HepG2 (cell line): ENCODE results near the gene TENM3. TPM values are rescaled to one million over a fixed set of nuclear protein-coding genes. Genes with fewer than 3 reads are reported as not detected.
"Not testable (repeated sequence)": the region's sequence is repeated elsewhere in the genome, so short reads cannot be mapped to it uniquely, and the experiment has no call there.

Experiments
- ATAC-seq: fragments of 200-7000 bp; cut with Tn5 transposase; 3 replicates; pipeline ENCODE4 v1.9.1; 2020; ENCODE audit warnings: mild to moderate bottlenecking, moderate library complexity
- BruUV-seq: library from RNA; stranded (reverse); fragments of 400-500 nt; replicated peaks from 2 replicates; lab custom pipeline; 2021; lab: Mats Ljungman, UMichigan
- CTCF ChIA-PET: fragments of 300-600 bp; formaldehyde crosslinking; extraction: SDS; loops from one replicate; lab custom pipeline; 2021; ENCODE audit warnings: low total read pairs, inconsistent platforms, low intra/inter-chr PET ratio; lab: Yijun Ruan, JAX
- POLR2A ChIA-PET: fragments of 350-600 bp; sonication (Branson Sonifier 250); formaldehyde crosslinking; loops from one replicate; lab custom pipeline; 2020; ENCODE audit warnings: antibody characterized with exemption, inconsistent platforms; lab: Yijun Ruan, JAX
- DNase-seq: peaks from one replicate; pipeline ENCODE4 v3.0.0-alpha.2; 2015; ENCODE audit warnings: low spot score
- FAIRE-seq: peaks from 3 replicates; lab custom pipeline; 2011; peaks lifted over from hg19 to GRCh38; lab: Jason Lieb, UNC
- H2AFZ ChIP-seq: one replicate; pipeline ENCODE4 v1.6.1; 2011; ENCODE audit warnings: low read length, inconsistent platforms
- H3K27ac ChIP-seq: fragments of 300-600 bp; 3 replicates; pipeline ENCODE4 v1.8.0; 2011; ENCODE audit warnings: mixed run types, mild to moderate bottlenecking, mixed read lengths, low read length, inconsistent platforms; ENCODE audit not compliant: insufficient read depth; ENCODE audit errors: extremely low read length
- H3K27me3 ChIP-seq, 2 experiments: fragments of 200-600 bp in 1 of 2; 2 replicates in 1 of 2; 3 replicates in 1 of 2; pipeline versions ENCODE4 v1.6.0 to v1.8.0; 2011; ENCODE audit warnings: low read length in 2 of 2, mild to moderate bottlenecking in 2 of 2, moderate library complexity in 2 of 2, inconsistent platforms in 1 of 2; ENCODE audit not compliant: insufficient read depth in 2 of 2, control insufficient read depth in 1 of 2
- H3K36me3 ChIP-seq, 2 experiments: fragments of 200-600 bp in 1 of 2; replicated peaks in 1 of 2; 2 replicates in 1 of 2; 3 replicates in 1 of 2; pipeline versions ENCODE4 v1.5.1 to v1.8.0; 2011; ENCODE audit warnings: low read length in 2 of 2, inconsistent platforms in 1 of 2; ENCODE audit not compliant: insufficient read depth in 2 of 2, control insufficient read depth in 1 of 2
- H3K4me1 ChIP-seq: 2 replicates; pipeline ENCODE4 v1.5.1; 2012; ENCODE audit warnings: low read length, inconsistent platforms; ENCODE audit not compliant: insufficient read depth
- H3K4me2 ChIP-seq: 2 replicates; pipeline ENCODE4 v1.6.0; 2011; ENCODE audit warnings: low read depth, low read length, inconsistent platforms
- H3K4me3 ChIP-seq, 3 experiments: fragments of 200-600 bp in 1 of 3; sonication (generic), shearing (Covaris generic) in 1 of 3; replicated peaks in 1 of 3; 2 replicates each; pipeline ENCODE4 v1.5.1; 2011 to 2016; ENCODE audit warnings: low read length in 3 of 3, inconsistent platforms in 2 of 3, low read depth in 2 of 3, mild to moderate bottlenecking in 2 of 3, control low read depth in 1 of 3, mixed read lengths in 1 of 3; ENCODE audit not compliant: insufficient read depth in 1 of 3
- H3K79me2 ChIP-seq: one replicate; pipeline ENCODE4 v1.6.1; 2011; ENCODE audit warnings: low read length, inconsistent platforms; ENCODE audit not compliant: insufficient read depth
- H3K9ac ChIP-seq: 2 replicates; pipeline ENCODE4 v1.6.0; 2011; ENCODE audit warnings: mild to moderate bottlenecking, low read depth, low read length, inconsistent platforms; ENCODE audit not compliant: insufficient read depth
- H3K9me3 ChIP-seq: 2 replicates; pipeline ENCODE4 v1.5.1; 2012; ENCODE audit warnings: mild to moderate bottlenecking, low read length
- H4K20me1 ChIP-seq: 2 replicates; pipeline ENCODE4 v1.6.0; 2011; ENCODE audit warnings: inconsistent platforms, mild to moderate bottlenecking, low read length, moderate library complexity; ENCODE audit not compliant: insufficient read depth
- ARID5B ChIP-seq: IDR thresholded peaks from 2 replicates; pipeline ENCODE4 v1.4.0; 2020; ENCODE audit warnings: mild to moderate bottlenecking, missing genetic modification reagents
- CBX2 ChIP-seq, 2 experiments: fragments of 200-600 bp in 1 of 2; sonication (generic); formaldehyde crosslinking in 1 of 2; IDR thresholded peaks; 2 replicates each; pipeline versions ENCODE4 v1.7.0 to v1.8.1; 2018 to 2022; ENCODE audit warnings: low read depth in 2 of 2, low read length in 1 of 2, mild to moderate bottlenecking in 1 of 2, missing genetic modification reagents in 1 of 2
- FOXP1 ChIP-seq, 2 experiments: fragments of 450-650 bp in 1 of 2; IDR thresholded peaks; 2 replicates each; pipeline ENCODE4 v1.6.1; 2017 to 2018; ENCODE audit warnings: antibody characterized with exemption in 1 of 2
- LCORL ChIP-seq, 2 experiments: fragments of 450-650 bp in 1 of 2; sonication (generic) in 1 of 2; formaldehyde crosslinking in 1 of 2; IDR thresholded peaks; 2 replicates each; pipeline versions ENCODE4 v1.5.0 to v1.6.1; 2017 to 2020; ENCODE audit warnings: antibody characterized with exemption in 1 of 2, missing genetic modification reagents in 1 of 2
- NCOR1 ChIP-seq: fragments of 200-600 bp; sonication (generic); IDR thresholded peaks from 2 replicates; pipeline ENCODE4 v1.7.0; 2017; ENCODE audit warnings: antibody characterized with exemption, low read length, borderline replicate concordance
- NFYC ChIP-seq: IDR thresholded peaks from 2 replicates; pipeline ENCODE4 v1.6.1; 2016; ENCODE audit warnings: missing genetic modification reagents, missing compliant biosample characterization
- SIX4 ChIP-seq: sonication (generic); formaldehyde crosslinking; IDR thresholded peaks from 2 replicates; pipeline ENCODE4 v1.4.0; 2020; ENCODE audit warnings: missing genetic modification reagents
- SRF ChIP-seq: IDR thresholded peaks from 2 replicates; pipeline ENCODE4 v1.6.1; 2011; ENCODE audit warnings: mild to moderate bottlenecking, low read depth, low read length, moderate library complexity
- ZNF235 ChIP-seq: sonication (generic); formaldehyde crosslinking; IDR thresholded peaks from 2 replicates; pipeline ENCODE4 v1.8.1; 2023; ENCODE audit warnings: mild to moderate bottlenecking, missing genetic modification reagents, borderline replicate concordance
- ZNF841 ChIP-seq: sonication (generic); formaldehyde crosslinking; IDR thresholded peaks from 2 replicates; pipeline ENCODE4 v1.8.1; 2023; ENCODE audit warnings: missing genetic modification reagents, borderline replicate concordance
- WGBS: methylation state at CpG from one replicate; pipeline ENCODE4 v1.1.6; 2017; ENCODE audit warnings: low lambda C conversion rate; 5-methylcytosine and 5-hydroxymethylcytosine counted together
- in situ Hi-C: cut with HindIII; loops from 2 replicates; pipeline ENCODE4 v1.10.0; 2017; ENCODE audit warnings: low pct_unique_long_range_greater_than_20kb; ENCODE audit not compliant: extremely low pct_ligation_motif_present
- intact Hi-C: fragments of 100-400 bp; cut with micrococcal nuclease; formaldehyde crosslinking; loops from one replicate; pipeline ENCODE4 v1.10.0; 2022; ENCODE audit not compliant: unreplicated experiment
- polyA plus RNA-seq, 8 experiments: library from polyadenylated mRNA; depleted of rRNA in 3 of 8; stranded (reverse) in 7 of 8; unstranded in 1 of 8; fragments of >200 nt; fragmentation: Illumina TruSeq in 4 of 8; extraction: Trizol in 4 of 8; gene quantifications; 2 replicates each; pipeline versions ENCODE4 v1.2.1 to v1.2.3, GENCODE V29; 2011 to 2016; ENCODE audit warnings: low read depth in 4 of 8, missing spikeins in 1 of 8, mixed read lengths in 1 of 8; ENCODE audit not compliant: insufficient read depth in 1 of 8
- total RNA-seq, 5 experiments: library from RNA; depleted of rRNA; stranded (reverse); fragments of >200 nt; fragmentation: Illumina TruSeq; extraction: Trizol; gene quantifications; 2 replicates each; pipeline ENCODE4 v1.2.3, GENCODE V29; 2016; ENCODE audit warnings: low read depth in 1 of 5

The TENM3 gene
- total and polyA plus RNA-seq, 2 of the 13 experiments (the other 11 are each of a cell fraction or from before 2014, with no cell fraction given), result 0.04 TPM; not detected in 1

GRCh38 chr4:182810103-182810615, 567.0 kb downstream of the TENM3 start (continued):
- TF ChIP-seq LCORL (IDR thresholded peaks at IDR 0.05) (0 out of 2 replicates have a peak, but pooled peaks have one; percentile 47), LCORL (CRISPR knock-in tag; IDR thresholded peaks at IDR 0.05) (no peak), ARID5B (CRISPR knock-in tag) (no peak), FOXP1 (IDR thresholded peaks at IDR 0.05) (peak; percentile 11; the same call in 1 of the 2 replicates), FOXP1 (CRISPR knock-in tag; IDR thresholded peaks at IDR 0.05) (no peak)

DNA sequence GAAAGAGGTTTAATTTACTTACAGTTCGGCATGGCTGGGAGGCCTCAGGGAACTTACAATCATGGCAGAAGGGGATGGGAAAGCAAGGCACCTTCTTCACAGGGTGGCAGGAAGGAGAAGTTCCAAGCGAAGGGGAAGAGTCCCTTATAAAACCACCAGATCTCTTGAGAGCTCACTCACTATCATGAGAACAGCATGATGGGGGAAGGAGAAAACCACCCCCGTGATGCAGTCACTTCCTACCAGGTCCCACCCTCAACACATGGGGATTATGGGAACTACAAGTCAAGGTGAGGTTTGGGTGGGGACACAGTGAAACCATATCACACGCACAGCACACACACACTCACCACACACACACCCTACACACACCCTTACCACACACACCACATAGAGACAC, 569.7 kb downstream of the TENM3 start:
- in situ Hi-C loops (loop anchor here (25.0 kb wide), 1 partner anchor 1251 kb away; no protein-coding TSS in a partner anchor), intact Hi-C loops (no loop called here)
- ChIA-PET POLR2A (no interaction called here), CTCF (no interaction called here)
- no peaks in the 10 kb centered on the region for H3K36me3 ChIP-seq
- no peak overlapping the region for H3K27ac ChIP-seq
- H4K20me1 ChIP-seq, result no peaks in the 10 kb centered on the region
- H3K4me3 ChIP-seq, result no peak overlapping the region
- no peak overlapping the region for H3K9ac ChIP-seq
- BruUV-seq, result no TSS peak
- no peak overlapping the region for H3K4me2 ChIP-seq
- no peaks in the 10 kb centered on the region; a peak in 1 of 5 replicates for H3K27me3 ChIP-seq
- H3K4me1 ChIP-seq, result no peaks in the 10 kb centered on the region
- no peak for FAIRE-seq
- no peak overlapping the region for H2AFZ ChIP-seq
- 58% methylated on average over 4 of the region's 4 CpGs for WGBS
- DNase-seq, result no peak
- no peak for ATAC-seq
- no peaks in the 10 kb centered on the region for H3K79me2 ChIP-seq
- TF ChIP-seq NFYC (CRISPR knock-in tag) (no peak), CBX2 (IDR thresholded peaks at IDR 0.05; ENCODE audit: low read depth, low read length) (no peak), CBX2 (CRISPR knock-in tag; IDR thresholded peaks at IDR 0.05; ENCODE audit: low read depth) (no peak), ZNF841 (CRISPR knock-in tag) (no peak), SRF (no peak), NCOR1 (no peak), SIX4 (CRISPR knock-in tag) (no peak), ZNF235 (no peak)
- peaks cover 4% of the 10 kb centered on the region; the same call in 1 of the 2 replicates for H3K9me3 ChIP-seq

- H4K20me1 ChIP-seq, FAIRE-seq, H3K36me3 ChIP-seq, DNase-seq, H3K27me3 ChIP-seq, H3K4me1 ChIP-seq, BruUV-seq, H3K27ac ChIP-seq, CTCF ChIA-PET, H3K9me3 ChIP-seq, intact Hi-C loops, H3K4me3 ChIP-seq, H3K9ac ChIP-seq, H3K4me2 ChIP-seq, H2AFZ ChIP-seq, H3K79me2 ChIP-seq, POLR2A ChIA-PET, ATAC-seq: not testable (repeated sequence)
- in situ Hi-C loops, result loop anchor here (25.0 kb wide), 1 partner anchor 1252 kb away; no protein-coding TSS in a partner anchor
- 58% methylated on average over 8 of the region's 9 CpGs for WGBS
These were observed 570.9 kb downstream of the TENM3 start for GRCh38 chr4:182814065-182814464.
